Measurements from ENCODE around the gene RETREG3. TPM values are rescaled to one million over a fixed set of nuclear protein-coding genes. Genes with fewer than 3 reads are reported as not detected.

Gene RETREG3
- total RNA-seq, 1 donor from 2014 or later: 72.5 TPM

GRCh38 chr17:42612013-42612412 lies 2.8 kb upstream of the RETREG3 start:
- no peak for DNase-seq

- peak; percentile 10 for DNase-seq
Observed at GRCh38 chr17:42609814-42610801, 934 bp upstream of the RETREG3 start.

GRCh38 chr17:42608305-42609181 lies 631 bp downstream of the RETREG3 start:
- peak; percentile 35 for DNase-seq

- no peak for DNase-seq
Observed at GRCh38 chr17:42607769-42608168, 1.4 kb downstream of the RETREG3 start.

GRCh38 chr17:42603318-42603717 lies 5.9 kb downstream of the RETREG3 start:
- no peak for DNase-seq

- DNase-seq: peak; percentile 16
Observed at GRCh38 chr17:42598905-42599304, 10.3 kb downstream of the RETREG3 start.

GRCh38 chr17:42596386-42596785 lies 12.8 kb downstream of the RETREG3 start:
- DNase-seq: no peak

GRCh38 chr17:42591411-42591810 lies 17.8 kb downstream of the RETREG3 start:
- DNase-seq: no peak

- DNase-seq: peak; percentile 59
Observed at GRCh38 chr17:42590886-42591285, 18.3 kb downstream of the RETREG3 start.

- no peak for DNase-seq
Observed at GRCh38 chr17:42586514-42587230, 22.5 kb downstream of the RETREG3 start.

GRCh38 chr17:42585353-42585752 lies 23.8 kb downstream of the RETREG3 start:
- DNase-seq: no peak

- DNase-seq: no peak
Observed at GRCh38 chr17:42584880-42585279, 24.3 kb downstream of the RETREG3 start.

- DNase-seq: no peak
Observed at GRCh38 chr17:42581744-42582270, 27.4 kb downstream of the RETREG3 start.

GRCh38 chr17:42579794-42580551 lies 29.2 kb downstream of the RETREG3 start:
- DNase-seq: no peak

GRCh38 chr17:42578282-42578869 lies 30.8 kb downstream of the RETREG3 start:
- peak; percentile 87 for DNase-seq

GRCh38 chr17:42577532-42578281 lies 31.5 kb downstream of the RETREG3 start, which contains the start of gene PSMC3IP:
PSMC3IP (minus strand) TSS chr17:42577729; CDS start chr17:42577686, 43 bp downstream.
- DNase-seq: peak; percentile 96

- peak; percentile 9 for DNase-seq
Observed at GRCh38 chr17:42577140-42577531, 32.0 kb downstream of the RETREG3 start.

GRCh38 chr17:42574463-42574862 lies 34.7 kb downstream of the RETREG3 start:
- no peak for DNase-seq

- no peak for DNase-seq
Observed at GRCh38 chr17:42573095-42573494, 36.1 kb downstream of the RETREG3 start.

Data from dermis blood vessel endothelial cell (primary cell).